Thoracic aorta (tissue), 2 donors: ENCODE results near the gene OLIG1. TPM values are rescaled to one million over a fixed set of nuclear protein-coding genes. Genes with fewer than 3 reads are reported as not detected.

Experiments used
- ATAC-seq: fragments of 150-250 bp; one replicate; pipeline ENCODE4 v1.8.0; 2017; ENCODE audit warnings: low read depth; ENCODE audit not compliant: insufficient number of reproducible peaks, low FRiP score
- DNase-seq: peaks from one replicate; pipeline ENCODE4 v3.0.0-alpha.2; 2020; ENCODE audit warnings: low spot score
- H3K27ac ChIP-seq, 2 donors: fragments of 200-600 bp; sonication (generic); 1 replicate in 1 of 2; 2 replicates in 1 of 2; pipeline ENCODE4 v1.5.1; 2016; ENCODE audit warnings: mild to moderate bottlenecking in 2 of 2, moderate library complexity in 2 of 2
- H3K27me3 ChIP-seq: fragments of 200-600 bp; sonication (generic); replicated peaks from 2 replicates; pipeline ENCODE4 v1.6.0; 2016; ENCODE audit warnings: mild to moderate bottlenecking; ENCODE audit not compliant: insufficient read depth
- H3K36me3 ChIP-seq: fragments of 200-600 bp; sonication (generic); one replicate; pipeline ENCODE4 v1.5.1; 2016
- H3K4me1 ChIP-seq, 2 donors: fragments of 200-600 bp; sonication (generic); 1 replicate in 1 of 2; 2 replicates in 1 of 2; pipeline versions ENCODE4 v1.5.1 to v1.6.0; 2016; ENCODE audit warnings: low read depth in 2 of 2, mild to moderate bottlenecking in 1 of 2; ENCODE audit not compliant: control insufficient read depth in 1 of 2
- H3K4me3 ChIP-seq: fragments of 200-600 bp; sonication (generic); 2 replicates; pipeline ENCODE4 v1.5.1; 2016; ENCODE audit warnings: mild to moderate bottlenecking
- H3K9me3 ChIP-seq: fragments of 200-600 bp; sonication (generic); 2 replicates; pipeline ENCODE4 v1.5.1; 2016
- CTCF ChIP-seq: fragments of 200-600 bp; sonication (generic); IDR thresholded peaks from one replicate; pipeline ENCODE4 v1.5.1; 2019; ENCODE audit warnings: antibody characterized with exemption
- total RNA-seq, 2 donors: library from RNA; depleted of rRNA; stranded (reverse); fragments of >200 nt; gene quantifications; one replicate each; pipeline versions ENCODE4 v1.1.0 to v1.2.3, GENCODE V29; 2016

OLIG1 gene
- total RNA-seq, 2 donors from 2014 or later, result not detected

- Histone ChIP-seq H3K27me3 (peaks cover 21% of the 10 kb centered on the region), H3K27ac (no peak overlapping the region)
- ATAC-seq, result no peak
Observed at GRCh38 chr21:33067457-33067856, 2.5 kb upstream of the OLIG1 start.

GRCh38 chr21:33069243-33069642, 698 bp upstream of the OLIG1 start:
- H3K27me3 ChIP-seq, result peaks cover 21% of the 10 kb centered on the region
- peak overlapping the region; percentile 21 for H3K4me3 ChIP-seq
- H3K36me3 ChIP-seq, result no peaks in the 10 kb centered on the region
- DNase-seq, result no peak
- no peak overlapping the region for H3K27ac ChIP-seq
- no peak for ATAC-seq
- H3K9me3 ChIP-seq, result peaks cover 8% of the 10 kb centered on the region
- H3K4me1 ChIP-seq, result peaks cover 14 to 25% of the 10 kb centered on the region in 2 donors
- TF ChIP-seq CTCF, result no peak

More at GRCh38 chr21:33067457-33067856, 2.5 kb upstream of the OLIG1 start:
- no peak for TF ChIP-seq CTCF
- DNase-seq, result no peak
- H3K4me1 ChIP-seq, result peaks cover 14 to 25% of the 10 kb centered on the region in 2 donors
- H3K36me3 ChIP-seq, result no peaks in the 10 kb centered on the region
- H3K4me3 ChIP-seq, result no peak overlapping the region
- peaks cover 8% of the 10 kb centered on the region for H3K9me3 ChIP-seq

GRCh38 chr21:33069645-33069993, 322 bp upstream of the OLIG1 start:
- no peaks in the 10 kb centered on the region for H3K36me3 ChIP-seq
- peaks cover 21% of the 10 kb centered on the region for H3K27me3 ChIP-seq
- TF ChIP-seq CTCF, result no peak
- H3K4me1 ChIP-seq, result peaks cover 14 to 25% of the 10 kb centered on the region in 2 donors
- H3K27ac ChIP-seq, result no peak overlapping the region
- H3K4me3 ChIP-seq, result peak overlapping the region; percentile 63
- ATAC-seq, result no peak
- no peak for DNase-seq
- H3K9me3 ChIP-seq, result peaks cover 8% of the 10 kb centered on the region

GRCh38 chr21:33070744-33070997, 730 bp downstream of the OLIG1 start:
- no peak for TF ChIP-seq CTCF
- Histone ChIP-seq H3K36me3 (no peaks in the 10 kb centered on the region), H3K27me3 (peaks cover 21% of the 10 kb centered on the region), H3K4me3 (peak overlapping the region; percentile 72), H3K4me1 (peaks cover 14 to 25% of the 10 kb centered on the region in 2 donors), H3K27ac (no peak overlapping the region), H3K9me3 (peaks cover 8% of the 10 kb centered on the region)
- ATAC-seq (no peak), DNase-seq (no peak)

GRCh38 chr21:33070998-33071769, 1.2 kb downstream of the OLIG1 start:
- DNase-seq (no peak), ATAC-seq (no peak)
- Histone ChIP-seq H3K4me3 (peak overlapping the region; percentile 72), H3K36me3 (no peaks in the 10 kb centered on the region), H3K4me1 (peaks cover 14 to 25% of the 10 kb centered on the region in 2 donors), H3K27me3 (peaks cover 21% of the 10 kb centered on the region), H3K9me3 (peaks cover 8% of the 10 kb centered on the region), H3K27ac (no peak overlapping the region)
- no peak for TF ChIP-seq CTCF
